Activated CD4-positive, alpha-beta memory T cell treated with anti-CD3 and anti-CD28 coated beads, Interleukin-2, amount 10 ng/mL, durations not matched to agents 7 days and 5 days (primary cell): Measurements from ENCODE around the gene SETD5. TPM values are rescaled to one million over a fixed set of nuclear protein-coding genes. Genes with fewer than 3 reads are reported as not detected.

Experiments used
- CTCF ChIA-PET: fragments of 350-600 bp; sonication (Branson Sonifier 250); formaldehyde crosslinking; loops from one replicate; lab custom pipeline; 2021; ENCODE audit warnings: antibody characterized with exemption, inconsistent platforms; lab: Charles Lee
- POLR2A ChIA-PET: fragments of 350-600 bp; sonication (Branson Sonifier 250); formaldehyde crosslinking; loops from one replicate; lab custom pipeline; 2021; ENCODE audit warnings: antibody characterized with exemption; lab: Charles Lee
- DNase-seq: peaks from one replicate; pipeline ENCODE4 v3.0.0-alpha.2; 2020
- H3K27ac Mint-ChIP-seq: one replicate; pipeline ENCODE4 v1.8.0; 2021; ENCODE audit warnings: mild to moderate bottlenecking, mixed read lengths
- H3K27me3 Mint-ChIP-seq: one replicate; pipeline ENCODE4 v1.8.0; 2021; ENCODE audit warnings: mixed read lengths
- H3K36me3 Mint-ChIP-seq: one replicate; pipeline ENCODE4 v1.8.0; 2021; ENCODE audit warnings: low read depth, mixed read lengths
- H3K4me1 Mint-ChIP-seq: one replicate; pipeline ENCODE4 v1.8.0; 2021; ENCODE audit warnings: mixed read lengths
- H3K4me3 Mint-ChIP-seq: one replicate; pipeline ENCODE4 v1.8.0; 2021; ENCODE audit warnings: mild to moderate bottlenecking, mixed read lengths
- H3K9me3 Mint-ChIP-seq: one replicate; pipeline ENCODE4 v1.8.0; 2021; ENCODE audit warnings: mixed read lengths
- total RNA-seq, 2 experiments: library from RNA; stranded (reverse); gene quantifications; one replicate each; pipeline ENCODE4 v1.2.3, GENCODE V29; 2021

Gene SETD5
- total RNA-seq, 2 experiments from 2014 or later: 110 to 111 TPM

DNA sequence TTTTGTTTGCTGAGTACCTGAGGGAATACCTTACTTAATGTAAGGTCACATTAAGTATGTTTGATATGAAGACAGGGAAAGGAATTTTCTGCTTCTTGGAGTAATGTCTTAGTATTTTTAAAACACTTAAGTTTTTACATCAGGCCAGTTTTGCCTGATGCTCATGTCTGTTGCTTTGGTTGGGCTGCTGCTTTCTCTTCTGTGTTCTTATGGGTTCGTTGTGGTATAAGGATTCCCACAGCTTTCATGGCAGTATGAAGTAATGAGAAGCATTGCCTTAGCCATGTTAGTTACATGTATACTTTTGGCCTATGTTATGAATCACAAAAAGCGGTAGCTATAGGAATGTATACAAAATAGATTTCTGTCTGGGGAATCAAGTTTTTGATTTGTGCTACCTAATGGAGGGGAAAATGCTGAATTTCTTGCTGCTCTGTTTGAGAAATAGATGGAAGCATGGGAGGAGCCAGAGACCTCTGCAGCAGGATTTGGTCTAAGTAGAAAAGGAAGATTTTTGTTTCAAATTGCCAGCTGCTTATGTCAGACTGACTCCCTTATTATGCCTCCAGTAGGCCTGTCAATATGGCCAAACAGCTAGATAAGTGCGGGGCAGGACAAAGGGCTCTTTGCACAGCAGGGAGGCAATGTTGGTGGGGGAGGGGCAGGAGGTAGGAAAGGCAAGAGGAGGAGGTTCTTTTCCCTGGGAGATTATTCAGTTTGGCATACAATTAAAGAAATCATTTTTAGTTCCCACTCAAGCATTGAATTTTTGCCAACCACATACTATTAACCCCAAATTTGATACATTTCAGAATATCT is 5.2 kb downstream of the SETD5 start:
- peaks cover 19% of the 10 kb centered on the region for H3K36me3 Mint-ChIP-seq
- no peak overlapping the region for H3K4me3 Mint-ChIP-seq
- ChIA-PET POLR2A (interaction anchor here (1.0 to 2.3 kb wide), 3 partner anchors 16 to 39 kb away, joined by 3 to 10 read pairs (median 4); partner anchors contain the start of gene THUMPD3), CTCF (interaction anchor here (0.6 kb wide), 2 partner anchors 50 kb away, joined by 3 to 5 read pairs; no protein-coding TSS in a partner anchor)
- H3K27ac Mint-ChIP-seq: no peak overlapping the region
- peaks cover 60% of the 10 kb centered on the region for H3K4me1 Mint-ChIP-seq
- H3K9me3 Mint-ChIP-seq: no peaks in the 10 kb centered on the region
- no peaks in the 10 kb centered on the region for H3K27me3 Mint-ChIP-seq
- no peak for DNase-seq

DNA sequence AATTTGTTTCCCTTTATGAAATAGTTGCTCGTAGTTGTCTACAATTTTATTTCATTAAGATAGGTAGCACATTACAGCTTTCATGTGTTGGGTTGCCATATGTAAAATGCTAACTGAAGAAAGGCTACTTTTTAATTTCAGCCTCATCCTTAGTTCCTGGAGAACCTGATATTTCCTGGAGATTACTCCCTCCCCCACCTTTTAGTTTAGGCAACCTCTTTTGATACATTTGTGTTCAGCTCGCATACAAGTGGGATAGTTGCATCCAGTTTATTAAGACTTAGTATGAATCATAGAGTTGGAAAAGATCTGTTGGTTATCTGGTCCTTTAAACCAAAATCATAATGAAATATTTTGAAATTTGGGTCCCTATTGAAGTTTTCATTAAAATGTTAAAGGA is 6.0 kb downstream of the SETD5 start:
- Mint-ChIP-seq H3K4me1 (peaks cover 63% of the 10 kb centered on the region), H3K9me3 (no peaks in the 10 kb centered on the region), H3K27ac (no peak overlapping the region), H3K27me3 (no peaks in the 10 kb centered on the region), H3K4me3 (no peak overlapping the region), H3K36me3 (peaks cover 16% of the 10 kb centered on the region)
- ChIA-PET CTCF (interaction anchor here (1.4 to 2.3 kb wide), 2 partner anchors 41 to 50 kb away, joined by 3 to 8 read pairs; partner anchors contain the start of gene THUMPD3), POLR2A (interaction anchor here (1.3 to 2.3 kb wide), 3 partner anchors 12 to 40 kb away, joined by 4 to 10 read pairs (median 5); partner anchors contain the start of gene THUMPD3)
- DNase-seq: no peak

DNA sequence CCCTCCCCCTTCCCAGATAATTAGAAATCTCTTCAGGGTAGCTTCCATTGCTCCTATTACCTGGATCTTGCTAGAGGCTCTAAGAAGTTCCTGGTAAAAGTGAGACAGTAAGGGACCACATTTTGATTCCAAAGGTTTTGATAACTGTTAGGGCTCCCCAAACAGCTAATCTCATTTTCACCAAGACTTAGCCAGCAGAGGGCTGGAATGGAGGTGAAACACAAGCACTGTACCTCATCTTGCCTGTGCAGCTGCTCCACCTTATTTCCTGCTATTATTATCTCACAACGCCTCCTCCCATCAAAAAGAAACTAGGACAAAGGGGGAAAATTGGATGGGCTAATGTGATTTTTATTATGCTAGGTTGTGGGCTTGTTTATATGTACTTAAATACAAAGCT is 7.3 kb downstream of the SETD5 start:
- H3K27ac Mint-ChIP-seq: no peak overlapping the region
- peaks cover 17% of the 10 kb centered on the region for H3K36me3 Mint-ChIP-seq
- H3K27me3 Mint-ChIP-seq: no peaks in the 10 kb centered on the region
- H3K9me3 Mint-ChIP-seq: no peaks in the 10 kb centered on the region
- peaks cover 63% of the 10 kb centered on the region for H3K4me1 Mint-ChIP-seq
- POLR2A ChIA-PET: interaction anchor here (0.9 to 1.9 kb wide), 6 partner anchors 9 to 20 kb away, joined by 3 to 14 read pairs (median 4); no protein-coding TSS in a partner anchor
- no peak for DNase-seq
- CTCF ChIA-PET: interaction anchor here (0.6 to 2.3 kb wide), 7 partner anchors 9 to 52 kb away, joined by 3 to 8 read pairs (median 4); partner anchors contain the start of gene THUMPD3
- no peak overlapping the region for H3K4me3 Mint-ChIP-seq

DNA sequence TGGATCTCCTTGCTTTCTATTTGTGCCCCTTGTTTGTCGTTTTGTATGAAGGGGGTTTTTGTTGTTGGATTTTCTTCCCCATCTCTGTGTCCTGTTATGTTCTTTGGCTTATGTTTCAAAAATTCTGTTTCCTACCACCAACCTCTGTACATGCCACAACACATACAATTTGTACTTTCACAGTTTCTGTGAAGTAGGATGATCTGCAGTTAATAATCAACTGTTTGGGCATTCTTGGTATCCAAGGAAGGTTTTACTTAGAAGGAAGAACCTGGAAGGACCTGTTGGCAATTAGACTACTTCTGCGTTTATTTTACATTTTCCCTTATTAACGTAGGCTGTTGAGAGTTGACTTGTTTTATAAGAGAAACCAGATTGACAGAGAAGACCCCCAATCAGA is 8.3 kb downstream of the SETD5 start:
- peaks cover 25% of the 10 kb centered on the region for H3K36me3 Mint-ChIP-seq
- CTCF ChIA-PET: interaction anchor here (1.3 to 2.3 kb wide), 2 partner anchors 14 to 53 kb away, joined by 5 to 8 read pairs; no protein-coding TSS in a partner anchor
- POLR2A ChIA-PET: interaction anchor here (0.9 to 1.9 kb wide), 4 partner anchors 10 to 19 kb away, joined by 3 to 14 read pairs (median 6); no protein-coding TSS in a partner anchor
- DNase-seq: no peak
- H3K4me1 Mint-ChIP-seq: peaks cover 61% of the 10 kb centered on the region
- no peak overlapping the region for H3K4me3 Mint-ChIP-seq
- H3K27ac Mint-ChIP-seq: no peak overlapping the region
- H3K9me3 Mint-ChIP-seq: no peaks in the 10 kb centered on the region
- no peaks in the 10 kb centered on the region for H3K27me3 Mint-ChIP-seq

DNA sequence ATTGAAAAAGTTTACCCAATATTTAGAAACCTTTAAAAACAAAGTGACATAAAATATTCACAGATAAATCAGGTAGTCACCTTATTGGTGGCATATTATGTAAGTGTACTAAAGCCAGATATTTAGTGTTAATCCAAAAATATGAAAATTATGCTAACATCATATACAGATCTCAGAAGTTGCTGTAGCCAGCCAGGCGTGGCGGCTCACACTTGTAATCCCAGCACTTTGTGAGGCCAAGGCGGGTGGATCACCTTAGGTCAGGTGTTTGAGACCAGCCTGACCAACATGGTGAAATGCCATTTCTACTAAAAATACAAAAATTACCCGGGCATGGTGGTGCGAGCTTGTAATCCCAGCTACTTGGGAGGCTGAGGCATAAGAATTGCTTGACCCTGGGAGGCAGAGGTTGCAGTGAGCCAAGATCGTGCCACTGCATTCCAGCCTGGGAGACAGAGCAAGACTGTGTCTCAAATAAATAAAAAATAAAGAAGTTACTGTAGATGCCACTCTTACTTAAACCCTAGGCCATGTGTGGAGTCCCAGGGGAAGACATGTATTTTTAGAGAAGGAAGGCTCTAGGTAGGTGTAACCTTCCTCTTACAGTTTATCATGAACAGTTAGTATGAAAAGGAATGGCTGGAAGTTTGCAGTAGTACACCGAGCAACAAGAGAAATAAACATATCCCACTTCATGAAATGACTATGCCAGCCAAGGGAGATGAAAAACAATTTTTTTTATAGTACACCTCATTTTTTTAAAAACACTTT is 9.6 kb downstream of the SETD5 start:
- Mint-ChIP-seq H3K4me1 (peaks cover 52% of the 10 kb centered on the region), H3K27ac (no peak overlapping the region), H3K4me3 (no peak overlapping the region), H3K9me3 (no peaks in the 10 kb centered on the region), H3K36me3 (peaks cover 23% of the 10 kb centered on the region), H3K27me3 (no peaks in the 10 kb centered on the region)
- DNase-seq: no peak
- POLR2A ChIA-PET: no interaction called here
- CTCF ChIA-PET: interaction anchor here (0.7 kb wide), 1 partner anchor 22 kb away, joined by 3 read pairs; no protein-coding TSS in a partner anchor

DNA sequence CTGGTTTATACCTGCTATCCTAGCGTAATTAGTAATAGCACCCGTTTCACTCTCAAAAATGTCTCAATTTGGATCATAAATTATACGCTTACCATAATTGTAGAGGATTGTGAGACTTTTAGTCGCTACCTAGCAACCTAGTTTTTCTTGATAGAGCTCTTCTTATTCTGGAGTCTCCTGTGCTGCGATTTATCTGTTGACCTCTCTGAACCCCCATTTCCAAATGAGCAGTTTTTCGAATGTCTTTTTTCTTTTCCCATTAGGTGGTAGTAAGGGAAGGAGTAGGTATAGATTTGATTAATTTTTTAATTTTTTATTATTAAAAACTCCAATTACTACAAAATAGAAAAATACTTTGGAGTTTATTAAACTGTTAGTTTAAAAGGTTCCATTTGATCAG is 10.6 kb downstream of the SETD5 start:
- no peaks in the 10 kb centered on the region for H3K9me3 Mint-ChIP-seq
- H3K27me3 Mint-ChIP-seq: no peaks in the 10 kb centered on the region
- CTCF ChIA-PET: no interaction called here
- DNase-seq: no peak
- H3K4me3 Mint-ChIP-seq: no peak overlapping the region
- POLR2A ChIA-PET: no interaction called here
- no peak overlapping the region for H3K27ac Mint-ChIP-seq
- H3K4me1 Mint-ChIP-seq: peaks cover 46% of the 10 kb centered on the region
- peaks cover 21% of the 10 kb centered on the region for H3K36me3 Mint-ChIP-seq

DNA sequence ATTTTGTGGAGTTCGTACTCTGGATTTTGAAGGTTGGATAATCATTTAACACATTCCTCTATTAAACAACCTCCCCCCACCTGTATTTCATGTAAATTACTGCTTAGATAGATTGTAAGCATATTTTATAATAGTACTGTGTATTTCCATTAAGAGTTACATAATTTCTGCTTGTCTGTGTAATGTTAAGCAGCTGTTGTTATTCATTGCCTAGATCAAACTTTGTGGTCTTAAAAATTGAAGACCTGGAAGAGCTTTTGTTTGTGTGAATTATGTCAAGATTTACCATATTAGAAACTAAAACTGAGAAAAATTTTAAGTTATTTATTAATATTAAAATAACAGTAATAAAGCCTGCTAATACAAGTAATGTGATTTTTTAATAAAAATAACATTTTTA is 11.1 kb downstream of the SETD5 start:
- H3K27ac Mint-ChIP-seq: no peak overlapping the region
- peaks cover 45% of the 10 kb centered on the region for H3K4me1 Mint-ChIP-seq
- peaks cover 21% of the 10 kb centered on the region for H3K36me3 Mint-ChIP-seq
- H3K27me3 Mint-ChIP-seq: no peaks in the 10 kb centered on the region
- H3K4me3 Mint-ChIP-seq: no peak overlapping the region
- DNase-seq: no peak
- POLR2A ChIA-PET: no interaction called here
- H3K9me3 Mint-ChIP-seq: no peaks in the 10 kb centered on the region
- CTCF ChIA-PET: no interaction called here

DNA sequence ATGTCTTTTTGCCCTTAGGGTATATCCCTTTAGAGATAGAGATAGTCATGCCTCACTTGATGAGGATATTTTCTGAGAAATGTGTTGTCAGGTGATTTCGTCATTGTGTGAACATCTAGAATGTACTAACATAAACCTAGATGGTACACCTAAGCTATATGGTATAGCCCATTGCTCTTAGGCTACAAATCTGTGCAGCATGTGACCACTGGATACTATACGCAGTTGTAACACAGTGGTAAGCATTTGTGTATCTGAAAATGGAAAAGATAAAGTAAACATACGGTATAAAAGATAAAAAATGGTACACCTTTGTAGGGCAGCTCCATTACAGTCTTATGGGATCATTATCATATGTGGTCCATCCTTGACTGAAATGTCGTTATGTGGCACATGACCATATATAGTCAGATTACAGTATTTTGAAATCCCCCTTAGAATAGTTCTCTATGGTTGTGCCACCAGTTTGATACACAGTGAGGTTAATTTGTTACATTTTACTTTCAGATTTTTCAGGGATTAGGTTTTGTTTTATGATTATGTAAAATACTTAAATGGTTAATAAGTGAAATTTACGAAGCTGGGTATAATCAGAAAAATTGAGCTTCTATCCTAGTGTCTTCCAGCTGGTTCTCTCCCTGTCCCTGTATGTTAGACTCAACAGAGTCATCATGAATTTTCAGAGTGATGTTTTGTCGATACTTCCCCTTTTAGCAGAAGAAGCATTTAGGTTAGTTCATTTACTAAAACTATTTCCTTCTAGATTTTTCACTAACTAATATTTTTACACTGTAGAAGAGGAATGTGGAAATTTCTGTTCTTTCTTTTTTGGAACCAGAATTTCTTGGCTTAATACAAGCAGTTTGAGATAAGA is 12.8 kb downstream of the SETD5 start:
- peaks cover 41% of the 10 kb centered on the region for H3K4me1 Mint-ChIP-seq
- H3K27ac Mint-ChIP-seq: no peak overlapping the region
- ChIA-PET POLR2A (interaction anchor here (2.1 kb wide), 1 partner anchor 13 kb away, joined by 13 read pairs; the partner anchor contains the start of gene SETD5), CTCF (interaction anchor here (0.7 to 1.7 kb wide), 2 partner anchors 10 to 1575 kb away, joined by 3 to 8 read pairs; no protein-coding TSS in a partner anchor)
- H3K36me3 Mint-ChIP-seq: peaks cover 26% of the 10 kb centered on the region
- DNase-seq: no peak
- H3K9me3 Mint-ChIP-seq: no peaks in the 10 kb centered on the region
- H3K4me3 Mint-ChIP-seq: no peak overlapping the region
- no peaks in the 10 kb centered on the region for H3K27me3 Mint-ChIP-seq

DNA sequence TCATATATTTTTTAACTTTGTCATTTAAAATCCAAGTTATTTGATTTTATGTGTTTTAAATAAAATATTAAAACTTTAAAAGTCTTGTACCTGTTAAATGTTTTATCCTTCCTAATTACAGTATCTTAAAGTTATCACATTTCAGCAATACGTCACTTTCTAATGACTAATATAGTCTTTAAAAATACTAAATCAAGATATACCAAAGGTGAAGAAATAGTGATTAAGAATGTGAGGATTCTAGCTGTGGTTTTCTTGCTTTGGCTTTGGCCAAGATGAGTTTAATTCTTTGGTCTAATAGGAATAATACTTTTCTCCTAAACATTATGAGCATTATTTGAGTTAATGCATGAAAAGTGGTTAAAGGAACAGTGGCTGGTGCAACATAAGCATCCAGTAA is 13.9 kb downstream of the SETD5 start:
- Mint-ChIP-seq H3K4me3 (no peak overlapping the region), H3K27ac (no peak overlapping the region), H3K9me3 (no peaks in the 10 kb centered on the region), H3K27me3 (no peaks in the 10 kb centered on the region), H3K36me3 (peaks cover 32% of the 10 kb centered on the region), H3K4me1 (peaks cover 41% of the 10 kb centered on the region)
- DNase-seq: no peak
- ChIA-PET CTCF (interaction anchor here (0.7 to 1.7 kb wide), 2 partner anchors 11 to 1574 kb away, joined by 3 to 8 read pairs; no protein-coding TSS in a partner anchor), POLR2A (interaction anchor here (2.1 kb wide), 1 partner anchor 14 kb away, joined by 13 read pairs; the partner anchor contains the start of gene SETD5)

DNA sequence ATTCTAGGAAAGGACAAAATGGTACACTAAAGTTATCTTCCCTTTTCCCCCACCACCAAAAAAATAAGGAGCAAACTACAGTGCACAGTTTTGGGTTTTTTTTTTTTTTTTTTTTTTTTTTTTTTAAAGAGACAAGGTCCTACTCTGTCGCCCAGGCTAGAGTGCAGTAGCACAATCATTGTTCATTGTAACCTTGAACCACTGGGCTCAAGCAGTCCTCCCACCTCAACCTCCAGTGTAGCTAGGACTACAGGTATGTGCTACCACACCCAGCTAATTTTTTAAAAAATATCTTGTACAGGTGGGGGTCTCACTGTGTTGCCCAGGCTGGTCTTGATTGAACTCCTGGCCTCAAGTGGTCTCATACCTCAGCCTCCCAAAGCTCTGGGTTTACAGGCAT is 14.9 kb downstream of the SETD5 start:
- POLR2A ChIA-PET: no interaction called here
- DNase-seq: no peak
- Mint-ChIP-seq H3K27me3 (no peaks in the 10 kb centered on the region), H3K4me3 (no peak overlapping the region), H3K36me3 (peaks cover 34% of the 10 kb centered on the region), H3K9me3 (no peaks in the 10 kb centered on the region), H3K4me1 (peaks cover 36% of the 10 kb centered on the region), H3K27ac (no peak overlapping the region)
- CTCF ChIA-PET: interaction anchor here (0.7 kb wide), 1 partner anchor 15 kb away, joined by 4 read pairs; no protein-coding TSS in a partner anchor

DNA sequence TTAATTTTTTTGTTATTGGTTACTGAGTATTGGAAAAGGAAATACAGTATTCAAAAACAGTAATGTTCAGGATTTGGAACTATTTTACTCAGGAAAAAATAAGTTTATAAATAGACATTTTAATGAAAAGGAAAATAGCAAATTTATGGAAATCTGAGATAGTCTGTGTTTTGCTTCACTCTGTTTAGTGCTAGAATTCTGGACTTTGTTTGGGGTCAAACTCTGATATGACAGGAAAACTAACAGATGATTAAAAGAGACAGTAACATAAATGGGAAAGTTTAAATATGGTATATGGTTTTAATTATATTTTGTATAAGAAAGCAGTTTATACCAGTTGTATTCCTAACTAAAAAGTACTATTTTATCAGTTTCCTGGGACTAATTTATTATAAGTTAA is 17.4 kb downstream of the SETD5 start:
- peaks cover 32% of the 10 kb centered on the region for H3K4me1 Mint-ChIP-seq
- H3K4me3 Mint-ChIP-seq: no peak overlapping the region
- ChIA-PET POLR2A (interaction anchor here (1.3 kb wide), 1 partner anchor 10 kb away, joined by 5 read pairs; no protein-coding TSS in a partner anchor), CTCF (no interaction called here)
- no peaks in the 10 kb centered on the region for H3K27me3 Mint-ChIP-seq
- no peak for DNase-seq
- no peak overlapping the region for H3K27ac Mint-ChIP-seq
- peaks cover 24% of the 10 kb centered on the region for H3K36me3 Mint-ChIP-seq
- no peaks in the 10 kb centered on the region for H3K9me3 Mint-ChIP-seq
